Measurements from ENCODE around the gene QSER1. TPM values are rescaled to one million over a fixed set of nuclear protein-coding genes. Genes with fewer than 3 reads are reported as not detected.

Gene QSER1
- total and polyA plus RNA-seq, 9 of the 15 experiments (the other 6 are each of a cell fraction or from before 2014, with no cell fraction given), result 5.8 to 33.6 (median 22.3) TPM

DNA sequence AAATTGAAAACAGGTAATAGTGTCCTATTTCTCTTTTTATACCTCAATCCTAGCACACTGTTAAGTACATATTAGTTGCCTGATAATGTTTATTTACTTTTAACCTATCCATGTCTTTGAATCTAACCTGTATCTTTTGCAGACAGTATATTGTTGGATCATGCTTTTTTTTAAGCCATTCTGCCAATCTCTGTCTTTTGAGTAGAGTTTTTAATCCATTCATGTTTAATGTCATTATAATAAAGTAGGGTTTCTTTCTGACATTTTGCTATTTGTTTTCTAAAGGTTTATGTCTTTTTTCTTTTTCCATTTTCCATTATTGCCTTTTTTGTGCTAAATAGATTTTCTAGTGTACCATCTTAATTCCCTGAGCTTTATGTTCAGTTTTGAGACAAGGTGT, 99.3 kb downstream of the QSER1 start:
- FAIRE-seq (no peak), ATAC-seq (no peak), DNase-seq (ENCODE audit: extremely low read depth in 1 of 4, low spot score in 3 of 4) (no peak)
- Histone ChIP-seq H3K27me3 (ENCODE audit: control insufficient read depth in 2 of 2, insufficient read depth in 2 of 2, low read length in 2 of 2) (peaks cover 0 to 8% of the 10 kb centered on the region in 2 experiments; a peak in 3 of 5 replicates), H3K79me2 (ENCODE audit: control insufficient read depth, insufficient read depth, low read length) (no peaks in the 10 kb centered on the region), H2AFZ (ENCODE audit: low read depth, low read length) (no peak overlapping the region), H3K27ac (ENCODE audit: extremely low read depth, low read depth, low read length) (no peak overlapping the region), H3K4me3 (no peak overlapping the region), H3K9me1 (ENCODE audit: control insufficient read depth, insufficient read depth, low read length) (no peaks in the 10 kb centered on the region), H3K9me3 (replicated peaks; ENCODE audit: control insufficient read depth, insufficient read depth, low read depth, low read length) (0 out of 2 replicates have a peak, but pooled peaks cover 2% of the 10 kb centered on the region), H4K20me1 (replicated peaks; ENCODE audit: control insufficient read depth, insufficient read depth, low read length) (no peaks in the 10 kb centered on the region), H3K9ac (ENCODE audit: insufficient read depth in 1 of 2, low read depth in 2 of 2, low read length in 2 of 2) (no peak overlapping the region), H3K36me3 (ENCODE audit: control insufficient read depth, insufficient read depth, low read length) (no peaks in the 10 kb centered on the region), H3K4me1 (replicated peaks in 1 of 2; ENCODE audit: control insufficient read depth in 2 of 2, insufficient read depth in 2 of 2, low read length in 2 of 2) (no peaks in the 10 kb centered on the region), H3K4me2 (ENCODE audit: insufficient read depth, low read length) (no peak overlapping the region)
- intact Hi-C loops (cut with micrococcal nuclease), result no loop called here
- TF ChIP-seq ZNF507 (tag; conservative IDR thresholded peaks at IDR 0.05), result peak; percentile 88
- TF ChIP-seq, protein P1, sequence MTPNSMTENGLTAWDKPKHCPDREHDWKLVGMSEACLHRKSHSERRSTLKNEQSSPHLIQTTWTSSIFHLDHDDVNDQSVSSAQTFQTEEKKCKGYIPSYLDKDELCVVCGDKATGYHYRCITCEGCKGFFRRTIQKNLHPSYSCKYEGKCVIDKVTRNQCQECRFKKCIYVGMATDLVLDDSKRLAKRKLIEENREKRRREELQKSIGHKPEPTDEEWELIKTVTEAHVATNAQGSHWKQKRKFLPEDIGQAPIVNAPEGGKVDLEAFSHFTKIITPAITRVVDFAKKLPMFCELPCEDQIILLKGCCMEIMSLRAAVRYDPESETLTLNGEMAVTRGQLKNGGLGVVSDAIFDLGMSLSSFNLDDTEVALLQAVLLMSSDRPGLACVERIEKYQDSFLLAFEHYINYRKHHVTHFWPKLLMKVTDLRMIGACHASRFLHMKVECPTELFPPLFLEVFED (CRISPR knock-in tag; conservative IDR thresholded peaks at IDR 0.05), result no peak
- TF ChIP-seq SREBF2 (CRISPR knock-in tag; IDR thresholded peaks at IDR 0.05), result no peak
- TF ChIP-seq HOXB6 (CRISPR knock-in tag; IDR thresholded peaks at IDR 0.05; ENCODE audit: borderline replicate concordance), result no peak
- TF ChIP-seq TAF1 (IDR thresholded peaks at IDR 0.05; ENCODE audit: control insufficient read depth, extremely low read depth, insufficient read depth, low read length, severe bottlenecking), result no peak
- TF ChIP-seq, protein P2, sequence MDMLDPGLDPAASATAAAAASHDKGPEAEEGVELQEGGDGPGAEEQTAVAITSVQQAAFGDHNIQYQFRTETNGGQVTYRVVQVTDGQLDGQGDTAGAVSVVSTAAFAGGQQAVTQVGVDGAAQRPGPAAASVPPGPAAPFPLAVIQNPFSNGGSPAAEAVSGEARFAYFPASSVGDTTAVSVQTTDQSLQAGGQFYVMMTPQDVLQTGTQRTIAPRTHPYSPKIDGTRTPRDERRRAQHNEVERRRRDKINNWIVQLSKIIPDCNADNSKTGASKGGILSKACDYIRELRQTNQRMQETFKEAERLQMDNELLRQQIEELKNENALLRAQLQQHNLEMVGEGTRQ (CRISPR knock-in tag; IDR thresholded peaks at IDR 0.05), result no peak
- no peak for TF ChIP-seq BRF1 (IDR thresholded peaks at IDR 0.05; ENCODE audit: borderline replicate concordance, extremely low read depth, insufficient read length)
- TF ChIP-seq CREB1 (IDR thresholded peaks at IDR 0.05), result no peak
- no peak for TF ChIP-seq CREB1 (CRISPR knock-in tag; IDR thresholded peaks at IDR 0.05)
- no TSS peak for BruUV-seq (replicated peaks)
- in situ Hi-C loops (cut with MboI), result no loop called here
- CTCF ChIA-PET (ENCODE audit: low intra/inter-chr PET ratio), result no interaction called here
- POLR2A ChIA-PET, result no interaction called here
